Muscle of leg (tissue), 11 donors: ENCODE results near the gene DLG4. TPM values are rescaled to one million over a fixed set of nuclear protein-coding genes. Genes with fewer than 3 reads are reported as not detected.

ENCODE experiments used
- DNase-seq: peaks from one replicate; pipeline ENCODE4 v3.0.0; 2013
- H3K27ac ChIP-seq: one replicate; pipeline ENCODE4 v1.5.1; 2013; ENCODE audit warnings: mild to moderate bottlenecking, low read length, control low read depth
- H3K27me3 ChIP-seq: one replicate; pipeline ENCODE4 v1.6.1; 2013; ENCODE audit warnings: low read length; ENCODE audit not compliant: control insufficient read depth, insufficient read depth
- H3K36me3 ChIP-seq: one replicate; pipeline ENCODE4 v1.6.1; 2013; ENCODE audit warnings: low read length; ENCODE audit not compliant: control insufficient read depth, insufficient read depth
- H3K4me1 ChIP-seq: one replicate; pipeline ENCODE4 v1.6.1; 2013; ENCODE audit warnings: low read length; ENCODE audit not compliant: control insufficient read depth, insufficient read depth
- H3K4me3 ChIP-seq: one replicate; pipeline ENCODE4 v1.5.1; 2013; ENCODE audit warnings: low read length, control low read depth
- H3K9me3 ChIP-seq: replicated peaks from 2 replicates; pipeline ENCODE4 v1.6.1; 2013; ENCODE audit warnings: low read depth, low read length; ENCODE audit not compliant: control insufficient read depth
- WGBS: methylation state at CpG from one replicate; pipeline ENCODE4 v1.1.5; 2013; ENCODE audit warnings: missing lambda C conversion rate; ENCODE audit not compliant: insufficient coverage; 5-methylcytosine and 5-hydroxymethylcytosine counted together
- polyA plus RNA-seq, 8 donors: library from polyadenylated mRNA; unstranded; fragments of 120-200 nt; gene quantifications; one replicate each; pipeline versions ENCODE4 v1.2.1 to v1.2.3, GENCODE V29; 2013; ENCODE audit warnings: inconsistent platforms in 1 of 8, low replicate concordance in 1 of 8; ENCODE audit not compliant: insufficient read length in 8 of 8, insufficient read depth in 1 of 8
- total RNA-seq: library from RNA; stranded (reverse); fragments of 120-200 nt; gene quantifications from one replicate; pipeline ENCODE4 v1.2.4, GENCODE V29; 2013

The DLG4 gene
- total and polyA plus RNA-seq, 9 donors = 12.7 to 33.9 (median 22.5) TPM

- Histone ChIP-seq H3K36me3 (peaks cover 18% of the 10 kb centered on the region), H3K4me1 (peaks cover 41% of the 10 kb centered on the region), H3K4me3 (peak overlapping the region; percentile 60), H3K27me3 (no peaks in the 10 kb centered on the region), H3K9me3 (no peaks in the 10 kb centered on the region), H3K27ac (peak overlapping the region; percentile 89)
- under 1% methylated on average over 28 of the region's 34 CpGs for WGBS
- peak; percentile 96 for DNase-seq
These were observed 14.7 kb downstream of the DLG4 start for GRCh38 chr17:7204828-7205461.

DNA sequence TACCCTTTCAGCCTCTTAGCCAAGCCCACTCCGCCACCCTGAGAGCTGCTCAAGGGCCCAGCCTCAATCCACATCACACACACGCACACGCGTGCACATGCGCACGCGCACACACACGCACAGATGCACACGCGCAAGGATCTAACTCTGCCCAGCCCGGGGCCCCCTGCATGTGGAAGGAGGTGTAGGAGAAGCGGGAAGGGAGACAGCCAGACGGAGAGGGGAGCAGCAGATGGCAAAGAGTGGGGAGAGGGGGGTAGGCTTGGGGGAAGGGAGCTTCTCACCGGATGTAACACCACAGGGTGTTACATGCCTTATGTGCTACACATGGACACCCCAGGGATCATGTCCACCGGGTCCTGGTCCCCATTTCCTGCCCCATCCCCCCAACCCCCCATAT, 15.3 kb downstream of the DLG4 start:
- DNase-seq = peak; percentile 46
- H3K4me1 ChIP-seq = peaks cover 41% of the 10 kb centered on the region
- H3K27me3 ChIP-seq = no peaks in the 10 kb centered on the region
- H3K9me3 ChIP-seq = no peaks in the 10 kb centered on the region
- peak overlapping the region; percentile 89 for H3K27ac ChIP-seq
- 35% methylated on average over 3 of the region's 15 CpGs for WGBS
- H3K36me3 ChIP-seq = peaks cover 18% of the 10 kb centered on the region
- H3K4me3 ChIP-seq = peak overlapping the region; percentile 60

DNA sequence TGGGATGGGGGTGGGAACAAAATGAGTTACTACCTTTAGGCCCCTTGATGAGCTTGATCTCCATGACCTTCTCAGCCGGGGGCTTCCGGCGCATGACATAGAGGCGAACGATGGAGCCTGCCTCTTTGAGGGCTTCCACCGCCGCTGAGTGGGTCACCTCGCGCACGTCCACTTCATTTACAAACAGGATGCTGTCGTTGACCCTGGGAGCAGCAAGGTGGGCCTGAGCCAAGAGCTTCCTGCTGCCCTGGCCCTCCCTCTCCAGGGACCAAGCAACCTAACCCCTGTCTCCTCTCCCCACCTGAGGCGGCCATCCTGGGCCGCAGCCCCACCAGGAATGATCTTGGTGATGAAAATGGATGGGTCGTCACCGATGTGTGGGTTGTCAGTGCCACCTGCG, 16.2 kb downstream of the DLG4 start:
- Histone ChIP-seq H3K27me3 (no peaks in the 10 kb centered on the region), H3K4me1 (peaks cover 36% of the 10 kb centered on the region), H3K27ac (no peak overlapping the region), H3K36me3 (peaks cover 18% of the 10 kb centered on the region), H3K9me3 (no peaks in the 10 kb centered on the region), H3K4me3 (no peak overlapping the region)
- 93% methylated on average over 13 of the region's 16 CpGs for WGBS
- no peak for DNase-seq

GRCh38 chr17:7196651-7197401, 22.8 kb downstream of the DLG4 start:
- Histone ChIP-seq H3K27me3 (no peaks in the 10 kb centered on the region), H3K27ac (no peak overlapping the region), H3K4me1 (no peaks in the 10 kb centered on the region), H3K36me3 (peaks cover 51% of the 10 kb centered on the region), H3K9me3 (no peaks in the 10 kb centered on the region), H3K4me3 (no peak overlapping the region)
- WGBS = 88% methylated on average over 18 of the region's 22 CpGs
- no peak for DNase-seq

DNA sequence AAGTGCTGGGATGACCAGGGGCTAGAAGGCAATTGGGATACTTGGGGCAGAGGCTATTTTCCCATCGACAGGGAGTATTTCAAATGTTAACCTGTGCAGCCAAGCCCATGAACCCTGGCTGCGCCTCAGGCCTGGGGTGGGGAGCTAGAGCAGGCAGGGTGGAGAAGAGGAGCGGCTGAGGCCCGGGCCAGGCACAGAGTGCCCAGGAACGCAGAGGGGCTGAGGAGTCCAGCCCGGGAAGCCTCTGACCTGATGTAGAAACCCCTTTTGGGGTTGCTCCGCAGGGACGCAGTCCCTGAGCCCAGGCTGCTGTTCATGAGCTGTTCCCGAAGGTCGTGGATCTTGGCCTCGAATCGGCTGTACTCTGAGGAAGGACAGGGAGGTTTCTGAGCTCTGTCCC, 23.7 kb downstream of the DLG4 start:
- no peak for DNase-seq
- WGBS = 94% methylated on average over 10 of the region's 12 CpGs
- Histone ChIP-seq H3K27ac (no peak overlapping the region), H3K4me1 (no peaks in the 10 kb centered on the region), H3K27me3 (no peaks in the 10 kb centered on the region), H3K36me3 (peaks cover 59% of the 10 kb centered on the region), H3K4me3 (no peak overlapping the region), H3K9me3 (no peaks in the 10 kb centered on the region)

- no peaks in the 10 kb centered on the region for H3K27me3 ChIP-seq
- H3K27ac ChIP-seq = no peak overlapping the region
- peaks cover 61% of the 10 kb centered on the region for H3K36me3 ChIP-seq
- no peaks in the 10 kb centered on the region for H3K9me3 ChIP-seq
- WGBS = 59% methylated on average over 10 of the region's 12 CpGs
- DNase-seq = no peak
- H3K4me3 ChIP-seq = no peak overlapping the region
- H3K4me1 ChIP-seq = no peaks in the 10 kb centered on the region
These were observed 27.2 kb downstream of the DLG4 start for GRCh38 chr17:7192271-7192937.

- Histone ChIP-seq H3K4me3 (no peak overlapping the region), H3K9me3 (no peaks in the 10 kb centered on the region), H3K4me1 (no peaks in the 10 kb centered on the region), H3K27me3 (no peaks in the 10 kb centered on the region), H3K36me3 (peaks cover 56% of the 10 kb centered on the region), H3K27ac (no peak overlapping the region)
- peak; percentile 72 for DNase-seq
- WGBS = 61% methylated on average over 19 of the region's 26 CpGs
These were observed 27.9 kb downstream of the DLG4 start for GRCh38 chr17:7191571-7192270.

DNA sequence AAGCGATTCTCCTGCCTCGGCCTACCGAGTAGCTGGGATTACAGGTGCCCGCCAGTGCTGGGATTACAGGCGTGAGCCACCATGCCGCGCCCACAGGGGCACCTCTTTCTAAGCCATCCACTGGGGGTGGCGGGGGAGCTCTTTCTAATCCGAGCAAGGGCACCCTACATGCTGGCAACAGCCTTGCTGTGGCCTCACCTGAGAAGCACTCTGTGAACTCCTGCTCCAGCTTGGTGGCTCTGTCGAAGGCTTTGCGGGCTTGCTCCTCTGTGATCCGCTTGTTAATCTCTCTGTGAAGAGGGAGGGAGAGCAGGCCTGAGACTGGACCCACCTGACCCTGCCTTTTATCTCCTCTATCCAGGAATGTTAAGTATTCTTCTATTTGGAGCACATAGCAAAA, 28.6 kb downstream of the DLG4 start:
- peaks cover 50% of the 10 kb centered on the region for H3K36me3 ChIP-seq
- no peak overlapping the region for H3K4me3 ChIP-seq
- H3K4me1 ChIP-seq = no peaks in the 10 kb centered on the region
- H3K27me3 ChIP-seq = no peaks in the 10 kb centered on the region
- H3K9me3 ChIP-seq = no peaks in the 10 kb centered on the region
- DNase-seq = no peak
- H3K27ac ChIP-seq = no peak overlapping the region
- 94% methylated on average over 9 of the region's 12 CpGs for WGBS

DNA sequence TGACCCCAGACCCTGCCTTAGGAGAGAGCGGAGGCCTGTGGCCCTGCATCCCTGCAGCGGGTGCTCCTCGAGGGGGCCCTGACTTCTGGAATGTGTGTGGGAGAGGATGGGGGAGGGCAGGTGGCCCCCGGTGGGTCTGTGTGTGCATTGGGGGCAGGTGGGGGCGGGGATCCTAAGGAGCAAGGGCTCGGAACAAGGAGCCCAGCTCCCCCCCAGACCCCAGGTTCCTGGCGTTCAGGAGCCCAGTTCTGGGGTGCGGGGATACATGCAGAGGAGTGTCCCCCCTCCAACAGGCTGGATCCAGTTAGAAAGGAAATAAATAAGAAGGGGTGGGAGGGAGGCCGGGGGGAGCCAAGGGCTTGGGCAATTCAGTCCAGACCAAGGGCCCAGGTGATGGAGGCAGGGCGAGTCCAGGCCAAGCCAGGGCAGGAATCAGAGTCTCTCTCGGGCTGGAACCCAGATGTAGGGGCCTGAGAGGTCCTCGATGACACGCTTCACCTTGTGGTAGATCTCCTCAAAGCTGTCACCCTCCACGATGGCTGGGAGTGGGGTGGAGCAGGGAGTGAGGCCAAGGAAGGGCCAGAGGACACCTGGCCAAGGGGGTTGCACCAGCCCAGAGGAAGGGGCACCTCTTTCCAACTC, 29.2 kb downstream of the DLG4 start:
- Histone ChIP-seq H3K36me3 (peaks cover 43% of the 10 kb centered on the region), H3K4me3 (no peak overlapping the region), H3K4me1 (no peaks in the 10 kb centered on the region), H3K27ac (no peak overlapping the region), H3K27me3 (no peaks in the 10 kb centered on the region), H3K9me3 (no peaks in the 10 kb centered on the region)
- 95% methylated on average over 6 of the region's 14 CpGs for WGBS
- no peak for DNase-seq
